Endothelial cell of umbilical vein (primary cell): ENCODE measurements around the gene AVPR2.

Experiments
- CTCF ChIP-seq, 2 donors: IDR thresholded peaks; 1 replicate in 1 of 2; 2 replicates in 1 of 2; pipeline ENCODE4 v1.5.1; 2011; ENCODE audit warnings: low read length in 2 of 2, mild to moderate bottlenecking in 2 of 2, moderate library complexity in 2 of 2, control low read depth in 1 of 2, inconsistent platforms in 1 of 2, low read depth in 1 of 2; ENCODE audit not compliant: insufficient read depth in 1 of 2; ENCODE audit errors: extremely low read depth in 1 of 2
- EZH2 ChIP-seq: IDR thresholded peaks from 2 replicates; pipeline ENCODE4 v1.6.1; 2012; ENCODE audit warnings: borderline replicate concordance, low read depth, mild to moderate bottlenecking, moderate library complexity, low read length, inconsistent platforms; ENCODE audit not compliant: severe bottlenecking
- POLR2AphosphoS5 ChIP-seq: IDR thresholded peaks from 2 replicates; pipeline ENCODE4 v1.6.1; 2012; ENCODE audit warnings: low read depth, mild to moderate bottlenecking, control low read depth, low read length, moderate library complexity; ENCODE audit not compliant: insufficient read depth

- TF ChIP-seq POLR2AphosphoS5 (no peak), CTCF (IDR thresholded peaks at IDR 0.05; ENCODE audit: extremely low read depth in 1 of 2, insufficient read depth in 1 of 2, low read depth in 1 of 2, low read length in 2 of 2) (peak; percentile 5 to 20), EZH2 (no peak)
Measured at GRCh38 chrX:153953892-153954557, 49.6 kb downstream of the AVPR2 start.
